Stimulated activated CD4-positive, alpha-beta T cell treated with anti-CD3 and anti-CD28 coated beads, TNF-alpha, amount 100 ng/mL, for 24 hours (primary cell): Measurements from ENCODE around the gene ASB10.

Experiments used
- DNase-seq, 3 experiments: peaks; one replicate each; pipeline ENCODE4 v3.0.0-alpha.2; 2020; ENCODE audit warnings: low read depth in 3 of 3

ASB10 gene

GRCh38 chr7:151186640-151187408 is at the start of gene ASB10:
TSS of gene ASB10 (minus strand) at chr7:151187250. CDS start at chr7:151187130, 120 bp downstream.
- no peak for DNase-seq

DNA sequence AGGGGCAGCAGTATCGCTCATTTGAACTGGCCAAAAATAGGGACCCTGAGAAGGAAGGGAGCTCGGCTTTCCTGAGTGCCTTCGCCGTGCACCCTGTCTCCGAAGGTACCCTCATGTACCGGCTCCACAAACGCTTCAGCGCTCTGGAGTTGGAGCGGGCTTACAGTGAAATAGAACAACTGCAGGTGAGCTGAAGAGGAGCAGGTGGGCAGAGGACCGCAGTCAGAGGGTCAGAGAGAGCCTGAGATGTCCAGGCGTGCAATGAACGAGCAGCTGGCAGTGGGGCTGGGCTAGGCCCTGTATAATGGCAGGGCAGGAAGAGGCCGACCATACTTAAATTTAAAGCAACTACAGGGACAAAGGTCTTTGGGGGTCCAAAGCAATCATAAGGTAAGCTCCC is 49.4 kb upstream of the ASB10 start:
- DNase-seq: no peak

- DNase-seq: no peak
Measured at GRCh38 chr7:151235091-151235787, 48.2 kb upstream of the ASB10 start.

DNA sequence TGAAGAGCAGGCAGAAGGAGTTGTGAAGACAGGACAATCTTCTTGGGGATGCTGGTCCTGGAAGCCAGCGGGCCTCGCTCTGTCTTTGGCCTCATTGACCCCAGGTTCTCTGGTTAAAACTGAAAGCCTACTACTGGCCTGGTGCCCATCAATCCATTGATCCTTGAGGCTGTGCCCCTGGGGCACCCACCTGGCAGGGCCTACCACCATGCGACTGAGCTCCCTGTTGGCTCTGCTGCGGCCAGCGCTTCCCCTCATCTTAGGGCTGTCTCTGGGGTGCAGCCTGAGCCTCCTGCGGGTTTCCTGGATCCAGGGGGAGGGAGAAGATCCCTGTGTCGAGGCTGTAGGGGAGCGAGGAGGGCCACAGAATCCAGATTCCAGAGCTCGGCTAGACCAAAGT is 46.8 kb upstream of the ASB10 start:
- DNase-seq: no peak

- DNase-seq: peak; percentile 62 to 77 (median 74)
Measured at GRCh38 chr7:151232917-151233701, 46.1 kb upstream of the ASB10 start.

GRCh38 chr7:151232091-151232916 is 45.3 kb upstream of the ASB10 start, which contains the start of gene CHPF2:
TSS of gene CHPF2 (plus strand) at chr7:151232483. CDS start at chr7:151234012, 1,529 bp downstream.
- DNase-seq: peak; percentile 78 to 89 (median 81)

- DNase-seq: no peak
Measured at GRCh38 chr7:151231080-151231479, 44.0 kb upstream of the ASB10 start.

GRCh38 chr7:151229249-151229648 is 42.2 kb upstream of the ASB10 start:
- no peak for DNase-seq

GRCh38 chr7:151228024-151228866 is 41.2 kb upstream of the ASB10 start:
- no peak for DNase-seq

DNA sequence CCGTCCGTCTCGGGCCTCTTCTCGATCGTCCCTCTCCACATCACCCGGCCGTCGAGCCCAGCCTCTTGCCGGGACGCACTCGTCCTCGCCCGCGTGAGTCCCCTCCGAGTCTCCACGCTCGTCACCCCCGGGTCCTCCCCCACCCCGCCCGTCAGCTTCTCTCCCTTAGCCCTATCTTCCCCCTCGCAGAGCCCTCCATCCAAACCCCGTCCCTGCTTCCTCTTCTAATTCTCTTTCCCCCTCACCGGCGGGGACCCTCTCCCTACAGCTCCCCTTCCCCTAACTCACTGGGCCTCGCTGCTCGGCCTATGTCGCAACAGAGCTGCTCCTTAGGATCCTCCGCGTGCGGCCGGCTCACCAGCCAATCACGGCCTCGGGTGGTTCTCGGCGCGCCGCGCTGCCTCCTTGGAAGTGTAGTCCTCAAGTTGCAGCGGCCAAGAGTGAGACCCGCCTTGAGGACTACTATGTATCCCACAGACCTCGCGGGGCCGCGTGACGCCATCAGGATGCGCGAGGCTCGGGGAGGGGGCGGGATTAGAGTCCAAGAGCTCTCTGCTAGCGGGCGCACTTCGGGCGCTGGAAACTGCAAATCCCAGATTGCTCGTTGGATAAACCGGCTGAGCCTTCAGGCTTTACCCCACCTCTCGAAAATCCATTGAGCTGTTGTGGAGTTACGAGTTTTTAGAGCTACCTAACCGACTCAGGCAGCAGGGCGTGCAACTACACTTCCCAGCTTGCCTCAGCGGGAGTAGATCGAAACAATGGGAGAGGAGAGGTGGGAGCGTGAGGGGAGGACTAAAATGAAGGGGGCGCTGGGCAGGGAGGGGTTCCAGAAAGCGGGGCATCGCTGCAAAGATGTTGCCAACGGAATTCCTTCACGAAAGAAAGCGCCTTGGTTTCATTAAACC is 40.1 kb upstream of the ASB10 start, which contains the start of gene ABCF2:
Gene ABCF2, minus strand, starts transcription at position 331 of the 908 bp plus-strand sequence. CDS start 747 bp downstream, outside the sequence.
- DNase-seq: peak; percentile 98 to 99 (median 98)

DNA sequence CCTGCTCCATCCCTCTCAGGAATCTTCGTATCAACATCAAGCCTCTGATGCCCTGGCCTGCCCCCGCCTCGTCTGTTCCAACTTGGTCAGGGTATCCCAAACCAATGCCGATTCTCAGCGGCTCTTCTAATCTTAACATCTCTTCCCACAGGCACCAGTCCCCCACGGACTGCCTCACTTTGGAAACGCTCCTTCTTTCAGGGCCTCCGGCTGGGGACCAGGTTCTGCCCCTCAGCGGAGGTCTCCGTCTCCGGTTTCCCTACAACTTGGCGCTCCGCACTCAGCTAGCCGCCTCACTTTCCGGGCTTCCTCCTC is 39.5 kb upstream of the ASB10 start:
- DNase-seq: no peak

DNA sequence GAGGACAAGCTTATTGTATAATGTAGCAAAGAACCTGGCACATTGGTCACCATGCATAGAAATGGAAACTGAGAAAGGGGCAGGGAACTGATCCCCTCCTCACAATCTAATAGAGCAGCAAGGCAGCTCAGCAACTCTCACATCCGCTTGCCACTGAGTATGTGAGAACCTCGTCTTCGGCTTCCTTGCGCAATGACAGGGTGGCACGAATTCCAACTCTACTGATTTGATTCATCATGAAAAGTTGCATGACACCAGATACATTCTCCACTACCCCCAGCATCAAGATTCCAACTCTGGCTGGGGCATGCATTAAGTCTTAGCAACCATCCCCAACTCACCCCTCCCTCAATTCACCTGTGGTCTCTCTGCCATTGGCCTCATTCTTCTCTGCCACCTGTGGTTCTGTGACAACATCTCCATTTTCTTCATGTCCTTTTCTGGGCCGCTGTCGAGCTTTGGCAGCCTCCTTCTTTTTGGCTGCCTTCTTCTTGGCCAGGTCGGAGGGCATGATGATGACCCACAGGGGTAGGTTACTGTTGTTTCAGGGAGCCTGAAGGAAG is 39.0 kb upstream of the ASB10 start:
- DNase-seq: no peak

GRCh38 chr7:151223728-151224127 is 36.7 kb upstream of the ASB10 start:
- DNase-seq: no peak

- DNase-seq: no peak
Measured at GRCh38 chr7:151218170-151218569, 31.1 kb upstream of the ASB10 start.

DNA sequence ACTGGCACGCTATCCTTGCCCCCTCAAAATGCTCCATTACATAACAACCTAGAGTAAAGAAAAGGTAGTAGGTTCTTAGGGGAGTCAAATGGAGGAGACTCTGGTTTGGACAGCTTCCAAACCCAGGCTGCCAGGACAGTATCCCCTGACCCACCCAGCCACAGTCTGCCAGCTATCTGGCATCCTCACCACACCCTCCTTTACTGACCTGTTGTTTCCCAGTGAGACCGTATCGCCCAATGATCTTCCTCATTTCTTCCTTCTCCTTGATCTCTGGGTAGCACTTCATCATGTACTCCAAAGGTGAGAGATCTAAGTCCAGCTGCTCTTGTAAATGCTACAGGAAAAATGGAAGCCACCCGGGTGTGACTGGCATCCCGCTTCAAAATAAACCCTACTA is 28.3 kb upstream of the ASB10 start:
- DNase-seq: no peak

DNA sequence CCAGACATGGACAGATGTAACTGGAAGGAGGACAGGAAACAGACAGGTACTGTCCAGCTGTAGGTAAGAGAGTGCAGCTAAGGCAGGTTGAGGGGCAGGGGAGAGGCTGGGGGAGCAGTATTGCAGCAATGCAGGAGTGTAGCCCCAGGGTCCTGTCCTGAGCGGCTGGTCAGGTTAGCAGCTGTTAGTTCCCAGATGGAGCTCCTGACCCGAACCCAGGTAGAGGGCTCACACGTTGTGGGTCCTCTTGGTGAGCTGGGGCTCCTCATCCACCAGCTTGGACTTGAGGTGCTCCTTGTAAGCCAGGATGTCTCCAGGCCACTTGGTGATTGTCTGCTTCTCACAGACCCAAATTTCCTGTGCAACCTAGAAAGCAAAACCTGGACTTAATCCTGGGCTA is 26.8 kb upstream of the ASB10 start:
- no peak for DNase-seq

- DNase-seq: no peak
Measured at GRCh38 chr7:151212626-151213025, 25.6 kb upstream of the ASB10 start.

- no peak for DNase-seq
Measured at GRCh38 chr7:151211155-151211772, 24.2 kb upstream of the ASB10 start.
